GM21825 (cell line): Measurements from ENCODE around the gene CBY2.
"Not testable (repeated sequence)": the region's sequence is repeated elsewhere in the genome, so short reads cannot be mapped to it uniquely, and the experiment has no call there.

Source experiments
- ATAC-seq: cut with Tn5 transposase; IDR thresholded peaks from one replicate; pipeline ENCODE4 v1.9.1; 2021; ENCODE audit warnings: mild to moderate bottlenecking, moderate library complexity; ENCODE audit not compliant: unreplicated experiment

The CBY2 gene

GRCh38 chr13:45702088-45702487 is at the start of gene CBY2:
TSS of gene CBY2 (plus strand) at chr13:45702320. CDS start at chr13:45702391, 71 bp downstream.
- no peak for ATAC-seq

GRCh38 chr13:45654633-45655349 is 47.3 kb upstream of the CBY2 start:
- ATAC-seq = no peak

- ATAC-seq = no peak
These were observed 43.4 kb upstream of the CBY2 start for GRCh38 chr13:45658586-45659235.

- no peak for ATAC-seq
These were observed 42.6 kb upstream of the CBY2 start for GRCh38 chr13:45659536-45659935.

DNA sequence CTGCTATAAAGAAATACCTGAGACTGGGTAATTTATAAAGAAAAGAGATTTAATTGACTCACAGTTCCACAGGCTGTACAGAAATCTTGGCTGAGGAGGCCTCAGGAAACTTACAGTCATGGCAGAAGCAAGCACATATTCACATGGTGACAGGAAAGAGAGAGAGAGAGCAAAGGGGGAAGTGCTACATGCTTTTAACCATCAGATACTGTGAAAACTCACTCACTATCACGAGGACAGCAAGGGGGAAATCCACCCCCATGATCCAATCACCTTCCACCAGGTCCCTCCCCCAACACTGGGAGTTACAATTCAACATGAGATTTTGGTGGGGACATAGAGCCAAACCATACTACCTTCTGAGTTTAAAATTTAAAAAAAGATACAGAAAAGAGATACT is 41.7 kb upstream of the CBY2 start:
- not testable (repeated sequence) for ATAC-seq

DNA sequence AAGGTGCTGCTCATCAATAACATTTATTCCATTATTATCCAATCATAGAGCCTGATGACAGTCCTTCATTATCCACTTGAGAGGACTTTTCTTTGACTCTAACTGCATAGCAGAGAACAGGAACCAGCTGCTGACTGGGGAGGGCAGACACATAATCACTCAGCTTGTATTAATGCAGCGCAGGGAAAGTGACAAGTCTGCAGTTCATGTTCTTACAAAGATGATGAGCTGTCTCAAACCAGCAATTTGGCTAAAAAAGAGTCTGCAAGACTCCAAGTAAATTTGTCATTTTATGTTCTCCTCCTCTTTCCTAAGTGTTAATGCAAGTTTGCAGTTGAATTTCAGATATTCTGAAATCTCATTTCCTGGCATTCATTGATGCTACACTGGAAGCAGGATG is 40.0 kb upstream of the CBY2 start:
- ATAC-seq = no peak

DNA sequence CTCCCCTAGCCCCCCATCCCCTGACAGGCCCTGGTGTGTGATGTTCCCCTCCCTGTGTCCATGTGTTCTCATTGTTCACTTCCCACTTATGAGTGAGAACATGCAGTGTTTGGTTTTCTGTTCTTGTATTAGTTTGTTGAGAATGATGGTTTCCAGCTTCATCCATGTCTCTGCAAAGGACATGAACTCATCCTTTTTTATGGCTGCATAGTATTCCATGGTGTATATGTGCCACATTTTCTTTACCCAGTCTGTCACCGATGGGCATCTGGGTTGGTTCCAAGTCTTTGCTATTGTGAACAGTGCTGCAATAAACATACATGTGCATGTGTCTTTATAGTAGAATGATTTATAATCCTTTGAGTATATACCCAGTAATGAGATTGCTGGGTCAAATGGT is 39.2 kb upstream of the CBY2 start:
- ATAC-seq = not testable (repeated sequence)

- not testable (repeated sequence) for ATAC-seq
These were observed 32.5 kb upstream of the CBY2 start for GRCh38 chr13:45669626-45670025.

- no peak for ATAC-seq
These were observed 31.8 kb upstream of the CBY2 start for GRCh38 chr13:45670189-45670885.

- no peak for ATAC-seq
These were observed 27.2 kb upstream of the CBY2 start for GRCh38 chr13:45674908-45675307.

GRCh38 chr13:45678282-45678681 is 23.8 kb upstream of the CBY2 start:
- ATAC-seq = no peak

- no peak for ATAC-seq
These were observed 21.0 kb upstream of the CBY2 start for GRCh38 chr13:45681113-45681512.

DNA sequence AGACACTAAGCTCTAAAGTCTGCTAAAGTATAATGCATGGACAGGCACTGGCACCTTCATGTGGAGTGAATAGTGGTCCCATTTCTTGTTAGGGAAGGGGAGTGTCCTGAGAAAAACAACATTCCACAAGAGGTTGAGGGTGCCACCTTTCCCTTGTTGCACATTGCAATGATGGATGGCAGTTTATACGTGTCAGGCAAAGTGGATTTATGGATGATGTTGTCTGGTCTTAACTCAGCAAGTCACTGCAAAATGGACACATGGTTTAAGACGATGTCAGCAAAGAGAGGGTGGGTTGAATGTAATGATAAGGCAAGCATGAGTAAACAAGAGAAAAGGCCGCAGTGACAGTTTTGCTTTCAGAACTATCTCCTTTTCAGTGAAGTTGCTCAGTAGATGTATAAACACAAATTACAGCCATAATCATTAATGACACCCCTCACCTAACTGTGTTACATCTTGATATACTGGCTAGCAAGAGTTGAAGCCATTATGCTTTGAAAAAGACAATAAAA is 19.6 kb upstream of the CBY2 start:
- ATAC-seq = no peak

- ATAC-seq = no peak
These were observed 18.4 kb upstream of the CBY2 start for GRCh38 chr13:45683701-45684100.

DNA sequence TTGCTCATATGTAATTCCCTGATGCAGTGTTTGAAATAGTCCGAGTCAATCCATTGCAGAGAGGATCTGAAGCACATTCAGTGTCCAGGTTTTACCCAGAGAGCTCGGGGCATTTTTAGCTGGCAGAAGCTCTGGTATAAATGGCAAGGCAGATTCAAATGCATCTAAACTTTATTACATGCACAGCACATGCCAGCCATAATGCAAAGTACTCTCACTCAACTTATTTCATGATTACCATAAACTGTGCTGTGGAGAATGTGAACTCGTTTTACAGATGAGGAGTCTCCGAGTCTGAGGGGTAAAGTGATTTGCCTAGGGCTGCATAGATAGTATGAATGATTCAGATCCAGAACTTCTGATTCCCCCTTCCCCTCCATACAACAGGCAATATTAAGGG is 13.5 kb upstream of the CBY2 start:
- ATAC-seq = no peak

DNA sequence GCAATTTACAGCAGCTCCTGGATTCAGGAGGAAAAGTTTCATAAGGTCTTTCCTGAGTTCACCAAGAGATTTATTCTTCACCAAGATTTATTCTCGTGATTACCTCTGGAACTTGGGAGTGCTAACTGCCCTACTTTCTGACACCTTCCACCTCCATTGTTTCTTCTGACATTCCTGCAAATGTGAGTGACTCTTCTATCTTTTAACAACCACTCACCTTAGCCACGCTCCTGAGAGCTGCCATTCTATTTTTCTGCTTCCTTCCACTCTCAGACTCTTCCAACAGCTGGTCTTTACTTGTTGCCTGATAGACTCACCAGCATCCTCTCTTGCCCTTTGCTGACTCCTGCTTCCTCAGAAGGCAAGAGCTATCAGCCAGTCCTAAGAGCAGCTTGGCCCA is 11.5 kb upstream of the CBY2 start:
- ATAC-seq = no peak

GRCh38 chr13:45691251-45691650 is 10.9 kb upstream of the CBY2 start:
- ATAC-seq = no peak

- no peak for ATAC-seq
These were observed 10.5 kb upstream of the CBY2 start for GRCh38 chr13:45691667-45692066.

DNA sequence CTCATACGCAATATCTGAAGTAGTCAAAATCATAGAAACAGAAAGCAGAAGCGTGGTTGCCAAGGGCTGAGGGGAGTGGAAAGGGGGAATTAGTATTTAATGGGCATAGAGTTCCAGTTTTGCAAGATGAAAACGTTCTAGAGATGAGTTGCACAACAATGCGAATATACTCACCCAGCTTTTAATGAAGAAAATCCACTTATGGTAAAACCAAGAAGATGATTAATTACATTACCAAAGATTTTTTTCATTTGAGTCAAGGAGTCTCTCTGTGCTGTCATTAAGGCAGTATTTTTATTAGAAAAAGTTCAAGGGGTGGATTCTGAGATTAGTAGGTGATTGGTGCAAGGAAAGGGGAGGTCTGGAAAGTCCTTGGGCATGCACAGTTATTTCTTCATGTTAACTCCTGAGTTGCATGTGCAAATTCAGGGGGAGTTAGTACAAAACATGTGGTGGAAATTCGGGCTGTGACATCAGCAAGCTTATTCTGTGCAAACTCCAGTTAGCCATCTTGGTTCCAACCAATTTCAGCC is 6.9 kb upstream of the CBY2 start:
- ATAC-seq = no peak

DNA sequence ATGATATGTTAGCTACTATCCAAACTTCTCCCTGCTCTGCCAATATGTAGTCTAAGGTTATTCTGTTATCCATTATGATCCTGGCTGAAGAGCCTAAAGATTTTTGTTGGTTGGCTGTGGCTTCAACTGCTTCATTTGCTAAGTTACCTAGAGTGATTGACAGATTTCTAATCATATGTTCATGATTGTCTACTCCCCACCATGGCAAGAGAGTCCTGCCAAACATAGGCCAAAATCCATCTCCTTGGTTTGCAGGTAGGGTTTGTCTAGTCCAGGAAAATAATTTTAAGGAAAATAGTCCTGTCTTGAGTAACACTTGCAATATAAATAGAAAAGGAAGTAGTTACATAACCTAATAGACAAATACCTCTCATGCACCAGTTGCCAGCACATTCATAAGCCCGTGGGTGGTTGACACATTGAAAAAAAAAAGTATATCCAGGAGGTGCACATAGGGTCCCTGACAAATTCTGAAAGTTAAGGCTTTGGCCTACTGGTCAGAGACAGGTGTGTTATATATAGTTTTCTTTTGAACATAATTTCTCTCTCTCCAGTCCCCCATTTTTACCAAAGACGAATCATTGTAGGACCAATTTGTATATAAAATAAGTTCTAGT is 5.4 kb upstream of the CBY2 start:
- ATAC-seq = peak; percentile 41
